ENCODE data around the gene GABRA5. TPM values are rescaled to one million over a fixed set of nuclear protein-coding genes. Genes with fewer than 3 reads are reported as not detected.

GABRA5 gene
- total and polyA plus RNA-seq, 2 of the 4 experiments (the other 2 are of a cell fraction), result 4.0 to 7.3 TPM

GRCh38 chr15:26864664-26865191 is 2.1 kb upstream of the GABRA5 start:
- H3K14ac ChIP-seq (replicated peaks; ENCODE audit: low read depth, low read length), result no peak overlapping the region
- no peaks in the 10 kb centered on the region for H3K9me3 ChIP-seq (ENCODE audit: control insufficient read depth, insufficient read depth, low read length)
- no peak overlapping the region for H2BK20ac ChIP-seq (ENCODE audit: low read depth, low read length)
- in situ Hi-C loops (cut with MboI; ENCODE audit: low sequenced_read_pairs), result loop anchor here (10.0 kb wide), 1 partner anchor 1350 kb away; no protein-coding TSS in a partner anchor
- H3K9ac ChIP-seq (ENCODE audit: low read depth, low read length), result no peak overlapping the region
- POLR2A ChIA-PET (ENCODE audit: unreplicated experiment), result no interaction called here
- H3K4me1 ChIP-seq (ENCODE audit: control insufficient read depth, insufficient read depth, low read length), result no peaks in the 10 kb centered on the region
- no peaks in the 10 kb centered on the region for H3K9me1 ChIP-seq (ENCODE audit: insufficient read depth, low read length)
- H3K4ac ChIP-seq (ENCODE audit: low read depth, low read length), result no peak overlapping the region
- H4K91ac ChIP-seq (ENCODE audit: insufficient read depth, low read depth, low read length), result no peak overlapping the region
- WGBS, 2 experiments (ENCODE audit: extremely low coverage in 2 of 2, insufficient read length in 1 of 2), result 17% methylated on average over 1 of the region's 8 CpGs; no CpG with 5 or more reads in 1 of the 2 experiments
- H3K36me3 ChIP-seq (ENCODE audit: control insufficient read depth, insufficient read depth, low read length), result no peaks in the 10 kb centered on the region
- no peak for TF ChIP-seq BHLHE40 (IDR thresholded peaks at IDR 0.05; ENCODE audit: low read depth, low read length)
- TF ChIP-seq POLR2A (IDR thresholded peaks at IDR 0.05; ENCODE audit: low read depth, low read length), result no peak
- TF ChIP-seq CEBPB (IDR thresholded peaks at IDR 0.05; ENCODE audit: low read depth, low read length), result peak; percentile 68
- peak; percentile 68 for TF ChIP-seq CTCF (conservative IDR thresholded peaks at IDR 0.05; ENCODE audit: low read depth, low read length)
- TF ChIP-seq FOS (IDR thresholded peaks at IDR 0.05; ENCODE audit: low read depth, low read length), result no peak
- TF ChIP-seq SMC3 (IDR thresholded peaks at IDR 0.05; ENCODE audit: low read depth, low read length), result peak; percentile 55
- TF ChIP-seq RAD21 (IDR thresholded peaks at IDR 0.05; ENCODE audit: low read length), result peak; percentile 83
- no peak overlapping the region for H2AK5ac ChIP-seq (ENCODE audit: low read depth, low read length)
- no peaks in the 10 kb centered on the region for H3K79me1 ChIP-seq (ENCODE audit: low read depth in 1 of 2, low read length in 2 of 2)
- H3K56ac ChIP-seq (ENCODE audit: extremely low read depth, insufficient read depth, low read length), result no peak overlapping the region
- H2BK120ac ChIP-seq (ENCODE audit: low read depth, low read length), result no peak overlapping the region
- no peaks in the 10 kb centered on the region for H4K20me1 ChIP-seq (ENCODE audit: insufficient read depth, low read length)
- H3K18ac ChIP-seq (ENCODE audit: low read depth, low read length), result no peak overlapping the region
- BruUV-seq (replicated peaks), result no TSS peak
- H3K27me3 ChIP-seq (ENCODE audit: control insufficient read depth, insufficient read depth, low read length), result peaks cover 16% of the 10 kb centered on the region
- H2AK9ac ChIP-seq (replicated peaks; ENCODE audit: low read depth, low read length, poor library complexity), result no peak overlapping the region
- H4K8ac ChIP-seq (ENCODE audit: low read depth in 2 of 2, low read length in 2 of 2), result no peak overlapping the region
- H2BK5ac ChIP-seq (ENCODE audit: low read depth, low read length, poor library complexity, severe bottlenecking), result no peak overlapping the region
- no peak overlapping the region for H2BK15ac ChIP-seq (ENCODE audit: low read depth, low read length)
- CTCF ChIA-PET, result interaction anchor here (1.0 to 1.6 kb wide), 2 partner anchors 1356 to 1359 kb away, joined by 3 to 6 read pairs; no protein-coding TSS in a partner anchor
- intact Hi-C loops (cut with micrococcal nuclease), result loop anchor here (1.0 to 10.0 kb wide), 3 partner anchors 827 to 1730 kb away; no protein-coding TSS in a partner anchor
- no peak overlapping the region for H3K23ac ChIP-seq (ENCODE audit: low read depth, low read length)
- H3K27ac ChIP-seq (ENCODE audit: insufficient read depth, low read length), result no peak overlapping the region
- H2AFZ ChIP-seq (replicated peaks; ENCODE audit: low read length, poor library complexity), result no peak overlapping the region
- DNase-seq (peak; percentile 36), ATAC-seq (ENCODE audit: low read depth) (peak; percentile 56)
- no peak overlapping the region for H4K5ac ChIP-seq (ENCODE audit: low read depth, low read length)
- no peak overlapping the region for H3K4me3 ChIP-seq (ENCODE audit: insufficient read depth, low read depth, low read length)
- dilution Hi-C loops (cut with HindIII; ENCODE audit: low sequenced_read_pairs, unreplicated experiment), result no loop called here
- H3K4me2 ChIP-seq (ENCODE audit: low read depth, low read length), result no peak overlapping the region

All from IMR-90 (cell line).